ENCODE data around the gene ATAT1.

The ATAT1 gene

GRCh38 chr6:30684386-30685156 is 57.9 kb downstream of the ATAT1 start:
- H3K27me3 Mint-ChIP-seq, result no peaks in the 10 kb centered on the region
- no peak for ATAC-seq (replicated peaks; ENCODE audit: extremely low read depth, poor library complexity, severe bottlenecking)
- peaks cover 74% of the 10 kb centered on the region for H3K4me1 Mint-ChIP-seq
- peak overlapping the region; percentile 92 for H3K4me3 Mint-ChIP-seq
- peaks cover 42% of the 10 kb centered on the region for H3K36me3 Mint-ChIP-seq (ENCODE audit: insufficient read depth)
- DNase-seq (ENCODE audit: low spot score in 2 of 2), result no peak
- no peaks in the 10 kb centered on the region for H3K9me3 Mint-ChIP-seq
- H3K27ac Mint-ChIP-seq (ENCODE audit: low read depth), result peak overlapping the region; percentile 99

DNA sequence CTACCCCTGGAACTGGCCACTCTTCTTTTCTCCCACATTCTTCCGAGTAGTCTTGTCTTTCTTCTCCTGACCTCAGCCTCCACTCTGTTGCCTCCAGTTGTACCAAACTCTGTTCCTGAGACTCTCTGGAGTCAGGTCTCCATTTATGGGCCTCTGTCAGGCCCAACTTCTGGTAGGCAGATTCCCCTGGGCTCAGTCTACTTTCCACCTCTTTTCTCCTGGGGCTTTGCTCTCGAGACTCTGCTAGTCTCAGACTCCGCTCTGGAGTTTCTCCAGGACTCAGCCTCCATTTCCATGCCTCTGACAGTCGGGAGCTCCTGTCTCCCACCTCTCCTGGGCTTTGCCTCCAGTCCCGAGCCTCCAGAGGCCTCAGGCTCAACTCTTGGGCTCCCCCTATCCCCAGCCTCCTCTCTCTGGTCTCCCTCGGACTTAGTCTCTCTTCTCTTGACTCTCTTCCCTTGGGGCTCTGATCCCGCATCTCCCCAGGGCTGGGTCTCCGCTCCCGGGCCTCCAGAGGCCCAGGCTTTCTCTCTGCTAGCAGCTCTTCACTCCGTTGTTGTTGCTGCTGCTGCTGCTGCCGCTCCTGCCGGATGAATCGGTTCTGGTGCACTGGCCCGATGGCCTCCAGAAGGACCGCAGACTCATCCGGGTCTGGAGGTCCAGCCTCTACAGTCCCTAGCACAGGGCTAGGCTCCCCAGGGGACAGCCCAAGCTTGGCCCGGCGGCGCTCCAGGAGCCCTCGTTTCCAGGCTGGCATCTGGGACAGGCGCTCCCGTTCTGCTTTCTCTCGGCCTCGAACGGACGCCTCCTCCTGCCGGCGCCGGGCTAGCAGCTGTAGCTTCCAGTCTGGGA is 58.7 kb downstream of the ATAT1 start:
- no peaks in the 10 kb centered on the region for H3K27me3 Mint-ChIP-seq
- DNase-seq (ENCODE audit: low spot score in 2 of 2), result no peak
- peaks cover 74% of the 10 kb centered on the region for H3K4me1 Mint-ChIP-seq
- peak overlapping the region; percentile 92 for H3K4me3 Mint-ChIP-seq
- H3K27ac Mint-ChIP-seq (ENCODE audit: low read depth), result peak overlapping the region; percentile 99
- peaks cover 39% of the 10 kb centered on the region for H3K36me3 Mint-ChIP-seq (ENCODE audit: insufficient read depth)
- ATAC-seq (replicated peaks; ENCODE audit: extremely low read depth, poor library complexity, severe bottlenecking), result no peak
- H3K9me3 Mint-ChIP-seq, result no peaks in the 10 kb centered on the region

GRCh38 chr6:30686009-30686907 is 59.6 kb downstream of the ATAT1 start, which contains the start of gene PPP1R18:
Gene PPP1R18, minus strand, starts transcription at chr6:30686645. Its CDS starts 627 bp downstream, at chr6:30686018.
- Mint-ChIP-seq H3K4me1 (peaks cover 75% of the 10 kb centered on the region), H3K4me3 (peak within 1 kb of the TSS; percentile 92), H3K9me3 (no peaks in the 10 kb centered on the region), H3K27me3 (no peaks in the 10 kb centered on the region), H3K27ac (ENCODE audit: low read depth) (peak within 1 kb of the TSS; percentile 99), H3K36me3 (ENCODE audit: insufficient read depth) (peaks cover 34% of the 10 kb centered on the region)
- DNase-seq (ENCODE audit: low spot score in 2 of 2) (peak; percentile 53 to 59), ATAC-seq (replicated peaks; ENCODE audit: extremely low read depth, poor library complexity, severe bottlenecking) (peak; percentile 48)

DNA sequence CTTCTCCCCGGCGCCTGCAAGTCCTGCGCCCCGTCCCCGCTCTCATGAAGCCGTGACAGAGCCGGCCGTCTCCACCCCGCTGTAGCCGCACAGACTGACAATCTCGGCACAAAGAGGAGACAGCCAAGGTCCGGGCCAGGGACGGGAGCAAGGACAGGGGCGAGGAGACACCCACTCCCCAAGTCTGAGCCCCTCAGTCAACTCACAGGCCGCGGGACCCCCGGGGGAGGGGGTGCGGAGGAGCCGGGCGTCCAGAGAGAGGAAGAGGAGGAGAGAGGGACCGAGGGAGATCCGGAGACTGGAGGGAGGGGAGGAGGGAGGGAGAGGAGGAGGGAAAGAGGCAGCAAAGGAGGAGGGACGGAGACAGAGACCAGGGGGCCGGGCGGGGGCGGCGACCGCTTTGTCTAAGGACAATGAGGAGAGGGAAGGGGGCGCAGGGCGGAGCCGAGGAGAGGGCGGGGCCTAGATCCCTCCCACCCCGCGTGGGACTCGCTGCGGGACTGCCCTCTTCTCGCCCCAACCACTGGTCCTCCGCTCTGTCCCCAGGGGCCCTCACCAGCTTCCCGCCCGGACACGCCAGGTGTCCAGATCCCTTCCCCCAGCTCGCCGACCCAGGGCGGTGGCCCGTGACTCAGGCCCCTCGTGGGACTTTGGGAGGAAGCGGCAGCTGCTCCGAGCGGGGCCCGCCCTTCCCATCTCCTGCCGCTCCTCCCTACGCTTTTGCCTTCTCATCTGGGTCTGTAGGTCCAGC is 60.4 kb downstream of the ATAT1 start:
- H3K9me3 Mint-ChIP-seq, result no peaks in the 10 kb centered on the region
- H3K27ac Mint-ChIP-seq (ENCODE audit: low read depth), result peak overlapping the region; percentile 99
- peaks cover 25% of the 10 kb centered on the region for H3K36me3 Mint-ChIP-seq (ENCODE audit: insufficient read depth)
- ATAC-seq (replicated peaks; ENCODE audit: extremely low read depth, poor library complexity, severe bottlenecking), result peak; percentile 13
- DNase-seq (ENCODE audit: low spot score in 2 of 2), result peak in 1 of 2 donors; percentile 33
- no peaks in the 10 kb centered on the region for H3K27me3 Mint-ChIP-seq
- peak overlapping the region; percentile 92 for H3K4me3 Mint-ChIP-seq
- peaks cover 75% of the 10 kb centered on the region for H3K4me1 Mint-ChIP-seq

GRCh38 chr6:30687659-30688431 is 61.2 kb downstream of the ATAT1 start:
- peaks cover 71% of the 10 kb centered on the region for H3K4me1 Mint-ChIP-seq
- no peaks in the 10 kb centered on the region for H3K27me3 Mint-ChIP-seq
- H3K4me3 Mint-ChIP-seq, result peak overlapping the region; percentile 92
- no peaks in the 10 kb centered on the region for H3K9me3 Mint-ChIP-seq
- no peak for ATAC-seq (replicated peaks; ENCODE audit: extremely low read depth, poor library complexity, severe bottlenecking)
- H3K27ac Mint-ChIP-seq (ENCODE audit: low read depth), result peak overlapping the region; percentile 99
- H3K36me3 Mint-ChIP-seq (ENCODE audit: insufficient read depth), result peaks cover 18% of the 10 kb centered on the region
- no peak for DNase-seq (ENCODE audit: low spot score in 2 of 2)

DNA sequence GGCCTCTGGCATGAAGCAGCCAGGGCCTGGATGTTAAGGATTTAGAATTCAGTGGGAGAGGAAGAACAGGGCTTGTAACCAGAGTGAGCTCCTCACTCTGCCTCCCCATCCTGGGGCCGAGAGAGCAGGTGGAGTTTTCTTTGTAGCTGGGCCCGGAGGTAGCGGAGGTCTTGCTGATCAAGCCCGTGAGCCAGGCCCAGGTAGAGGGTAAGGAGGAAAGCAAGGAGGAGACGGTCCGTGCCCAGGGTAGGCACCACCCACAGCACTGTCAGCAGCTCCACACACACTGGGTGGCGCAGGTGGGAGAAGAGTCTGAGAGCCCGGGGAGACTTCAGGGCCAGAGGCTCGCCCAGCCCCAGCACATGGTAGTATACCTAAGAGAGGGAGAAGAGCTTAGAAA is 61.9 kb downstream of the ATAT1 start:
- peak overlapping the region; percentile 99 for H3K27ac Mint-ChIP-seq (ENCODE audit: low read depth)
- peaks cover 68% of the 10 kb centered on the region for H3K4me1 Mint-ChIP-seq
- H3K36me3 Mint-ChIP-seq (ENCODE audit: insufficient read depth), result peaks cover 17% of the 10 kb centered on the region
- ATAC-seq (replicated peaks; ENCODE audit: extremely low read depth, poor library complexity, severe bottlenecking) (no peak), DNase-seq (ENCODE audit: low spot score in 2 of 2) (no peak)
- no peaks in the 10 kb centered on the region for H3K27me3 Mint-ChIP-seq
- H3K4me3 Mint-ChIP-seq, result peak overlapping the region; percentile 92
- no peaks in the 10 kb centered on the region for H3K9me3 Mint-ChIP-seq

DNA sequence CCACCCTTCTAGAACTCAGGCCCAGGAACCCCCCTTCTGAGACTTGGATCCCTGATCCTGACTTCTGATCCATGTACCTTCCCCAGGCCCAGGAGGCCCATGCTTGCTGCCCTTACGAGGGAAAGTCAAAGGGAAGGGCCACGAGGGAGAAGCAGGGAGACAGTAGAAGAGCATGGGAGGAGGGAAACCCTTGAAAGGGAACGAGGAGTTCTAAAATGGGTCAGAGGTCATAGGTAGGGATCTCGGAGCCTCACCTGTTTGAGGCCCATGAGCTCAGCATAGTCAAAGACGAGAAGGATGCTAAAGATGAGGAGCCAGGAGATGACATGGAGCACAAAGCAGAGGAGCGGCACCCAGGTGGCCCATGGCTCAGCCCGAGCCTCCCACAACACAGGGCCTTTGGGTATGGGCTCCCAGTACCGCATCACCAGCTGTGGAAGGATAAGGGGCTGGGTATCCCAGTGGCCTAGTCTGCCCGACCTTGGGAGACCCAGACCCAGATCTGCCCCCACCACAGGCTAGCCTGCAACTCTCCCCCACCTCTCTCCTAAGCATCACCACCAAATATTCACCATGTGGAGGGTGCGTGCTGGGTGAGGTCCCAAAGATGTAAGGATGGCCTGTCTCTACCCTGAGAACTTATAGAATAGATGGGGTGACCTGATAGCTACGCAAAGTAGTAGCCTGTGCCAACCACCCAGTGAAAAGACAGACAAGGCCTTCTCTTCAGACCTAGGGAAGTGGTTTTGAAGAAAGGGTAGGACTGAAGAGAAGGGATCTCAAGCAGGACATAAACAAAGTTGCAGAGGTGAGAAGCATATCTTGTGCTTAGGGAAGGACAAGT is 62.6 kb downstream of the ATAT1 start:
- ATAC-seq (replicated peaks; ENCODE audit: extremely low read depth, poor library complexity, severe bottlenecking), result no peak
- no peaks in the 10 kb centered on the region for H3K9me3 Mint-ChIP-seq
- peaks cover 68% of the 10 kb centered on the region for H3K4me1 Mint-ChIP-seq
- no peaks in the 10 kb centered on the region for H3K27me3 Mint-ChIP-seq
- H3K27ac Mint-ChIP-seq (ENCODE audit: low read depth), result peak overlapping the region; percentile 99
- peak overlapping the region; percentile 92 for H3K4me3 Mint-ChIP-seq
- DNase-seq (ENCODE audit: low spot score in 2 of 2), result no peak
- H3K36me3 Mint-ChIP-seq (ENCODE audit: insufficient read depth), result peaks cover 17% of the 10 kb centered on the region

GRCh38 chr6:30689985-30690384 is 63.3 kb downstream of the ATAT1 start:
- Mint-ChIP-seq H3K9me3 (no peaks in the 10 kb centered on the region), H3K27me3 (no peaks in the 10 kb centered on the region), H3K36me3 (ENCODE audit: insufficient read depth) (peaks cover 15% of the 10 kb centered on the region), H3K4me1 (peaks cover 65% of the 10 kb centered on the region), H3K4me3 (peak overlapping the region; percentile 92), H3K27ac (ENCODE audit: low read depth) (peak overlapping the region; percentile 99)
- no peak for DNase-seq (ENCODE audit: low spot score in 2 of 2)
- no peak for ATAC-seq (replicated peaks; ENCODE audit: extremely low read depth, poor library complexity, severe bottlenecking)

DNA sequence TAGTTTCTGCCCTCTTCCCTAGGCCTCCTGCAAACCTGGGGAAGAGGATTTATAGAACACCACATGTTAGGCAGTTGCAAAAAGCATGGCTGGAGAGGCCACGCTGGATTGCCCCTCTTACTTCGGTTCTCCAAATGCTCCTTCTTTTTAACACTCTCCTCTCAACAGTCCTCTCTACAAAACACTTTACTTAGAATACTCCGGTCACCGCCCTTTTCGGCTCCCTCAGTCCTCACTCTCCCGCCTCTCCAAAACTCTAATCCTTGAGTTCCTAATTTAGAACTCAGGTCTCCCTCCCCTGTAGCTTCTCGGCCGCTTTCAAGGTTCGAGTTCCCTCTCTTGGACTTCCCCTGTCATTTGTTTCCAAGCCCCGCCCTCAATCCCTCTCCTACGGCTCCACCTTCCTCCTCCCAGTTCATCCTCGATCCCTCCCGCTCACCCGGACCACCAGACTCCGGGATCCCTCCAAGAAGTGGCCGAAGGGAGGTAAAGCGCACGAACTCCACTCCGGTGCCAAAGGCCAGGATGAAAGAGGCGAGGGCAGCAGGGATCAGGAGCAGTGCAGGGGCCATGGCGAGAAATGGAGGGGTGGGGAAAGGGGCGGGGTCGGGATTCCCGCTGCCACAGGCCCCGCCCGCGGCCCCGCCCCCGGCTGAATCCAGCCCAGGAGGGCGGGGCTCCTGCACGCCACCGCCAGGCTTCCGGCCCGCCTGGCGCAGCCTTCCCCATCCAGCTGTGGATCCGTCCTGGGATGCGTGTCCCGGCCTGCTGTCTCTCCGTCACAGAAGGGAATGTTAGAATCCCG is 63.9 kb downstream of the ATAT1 start, which contains the start of gene NRM:
Gene NRM, minus strand, starts transcription at position 582 of the 805 bp plus-strand sequence. Its CDS starts 10 bp downstream, at position 572.
- Mint-ChIP-seq H3K36me3 (ENCODE audit: insufficient read depth) (peaks cover 12% of the 10 kb centered on the region), H3K9me3 (no peaks in the 10 kb centered on the region), H3K27me3 (no peaks in the 10 kb centered on the region), H3K27ac (ENCODE audit: low read depth) (peak within 1 kb of the TSS; percentile 99), H3K4me1 (peaks cover 59% of the 10 kb centered on the region), H3K4me3 (peak within 1 kb of the TSS; percentile 92)
- DNase-seq (ENCODE audit: low spot score in 2 of 2) (no peak), ATAC-seq (replicated peaks; ENCODE audit: extremely low read depth, poor library complexity, severe bottlenecking) (no peak)

Measured in central memory CD8-positive, alpha-beta T cell (primary cell).